Neural cell (in vitro differentiated cells): Measurements from ENCODE around the gene RHOT1. TPM values are rescaled to one million over a fixed set of nuclear protein-coding genes. Genes with fewer than 3 reads are reported as not detected.

Experiments
- H2AFZ ChIP-seq: fragments of 200-600, 300-800 bp; sonication (generic), shearing (Covaris generic); 2 replicates; pipeline ENCODE4 v1.6.0; 2014; ENCODE audit warnings: low read depth, mild to moderate bottlenecking, antibody characterized with exemption, low read length, moderate library complexity
- H3F3A ChIP-seq: fragments of 200-600 bp; shearing (Covaris generic); 2 replicates; pipeline ENCODE4 v1.6.1; 2016; ENCODE audit warnings: mild to moderate bottlenecking, moderate library complexity, mixed read lengths, antibody characterized with exemption, low read length; ENCODE audit not compliant: insufficient read depth, poor library complexity, severe bottlenecking
- H3K27ac ChIP-seq: fragments of 200-600, 300-800 bp; sonication (generic), shearing (Covaris generic); 2 replicates; pipeline ENCODE4 v1.5.1; 2014; ENCODE audit warnings: mild to moderate bottlenecking, low read length, moderate library complexity
- H3K27me3 ChIP-seq: fragments of 300-800, 200-600 bp; sonication (generic), shearing (Covaris generic); 2 replicates; pipeline ENCODE4 v1.6.0; 2014; ENCODE audit warnings: mild to moderate bottlenecking, low read depth, low read length, moderate library complexity; ENCODE audit not compliant: insufficient read depth
- H3K36me3 ChIP-seq: fragments of 300-800, 200-600 bp; sonication (generic), shearing (Covaris generic); 2 replicates; pipeline ENCODE4 v1.5.1; 2014; ENCODE audit warnings: mild to moderate bottlenecking, antibody characterized with exemption, low read length, moderate library complexity; ENCODE audit not compliant: insufficient read depth
- H3K4me2 ChIP-seq: fragments of 300-800, 200-600 bp; sonication (generic), shearing (Covaris generic); 2 replicates; pipeline ENCODE4 v1.6.0; 2014; ENCODE audit warnings: mild to moderate bottlenecking, low read length
- H3K4me3 ChIP-seq: fragments of 300-800, 200-600 bp; sonication (generic), shearing (Covaris generic); 2 replicates; pipeline ENCODE4 v1.5.1; 2014; ENCODE audit warnings: mild to moderate bottlenecking, low read length, moderate library complexity
- H3K79me2 ChIP-seq: fragments of 200-600 bp; shearing (Covaris generic); replicated peaks from 2 replicates; pipeline ENCODE4 v1.6.0; 2014; ENCODE audit warnings: mild to moderate bottlenecking, low read length, moderate library complexity; ENCODE audit not compliant: insufficient read depth
- H3K9ac ChIP-seq: fragments of 300-800, 200-600 bp; sonication (generic), shearing (Covaris generic); 2 replicates; pipeline ENCODE4 v1.6.1; 2016; ENCODE audit warnings: mild to moderate bottlenecking, low read length, mixed read lengths
- H3K9me2 ChIP-seq: fragments of 200-600 bp; shearing (Covaris generic); 2 replicates; pipeline ENCODE4 v1.6.1; 2016; ENCODE audit warnings: mild to moderate bottlenecking, low read length, mixed read lengths; ENCODE audit not compliant: insufficient read depth
- H3K9me3 ChIP-seq: fragments of 200-600, 300-800 bp; sonication (generic), shearing (Covaris generic); 2 replicates; pipeline ENCODE4 v1.6.1; 2016; ENCODE audit warnings: mild to moderate bottlenecking, mixed run types, low read length, moderate library complexity, mixed read lengths
- H4K20me1 ChIP-seq: fragments of 200-600 bp; shearing (Covaris generic); 2 replicates; pipeline ENCODE4 v1.6.1; 2016; ENCODE audit warnings: mild to moderate bottlenecking, mixed run types; ENCODE audit not compliant: insufficient read depth
- CTCF ChIP-seq: fragments of 450-650 bp; IDR thresholded peaks from 2 replicates; pipeline ENCODE4 v1.5.1; 2014; ENCODE audit warnings: antibody characterized with exemption, mild to moderate bottlenecking, moderate library complexity; ENCODE audit not compliant: poor library complexity, severe bottlenecking
- EP300 ChIP-seq: fragments of 450-650 bp; conservative IDR thresholded peaks from 2 replicates; pipeline ENCODE4 v1.6.1; 2014; ENCODE audit warnings: antibody characterized with exemption, mild to moderate bottlenecking, moderate library complexity; ENCODE audit not compliant: poor library complexity, severe bottlenecking
- EZH2 ChIP-seq: fragments of 200-600, 300-800 bp; shearing (Covaris generic), sonication (generic); IDR thresholded peaks from 2 replicates; pipeline ENCODE4 v1.6.1; 2014; ENCODE audit warnings: antibody characterized with exemption, low read length, borderline replicate concordance, mild to moderate bottlenecking; ENCODE audit not compliant: insufficient read depth, poor library complexity, severe bottlenecking
- MXI1 ChIP-seq: fragments of 450-650 bp; conservative IDR thresholded peaks from 2 replicates; pipeline ENCODE4 v1.6.1; 2014; ENCODE audit warnings: antibody characterized with exemption, mild to moderate bottlenecking; ENCODE audit not compliant: poor library complexity, severe bottlenecking
- POLR2AphosphoS5 ChIP-seq: IDR thresholded peaks from 2 replicates; pipeline ENCODE4 v1.6.1; 2012
- RAD21 ChIP-seq: fragments of 450-650 bp; conservative IDR thresholded peaks from 2 replicates; pipeline ENCODE4 v1.6.1; 2014; ENCODE audit warnings: antibody characterized with exemption, mild to moderate bottlenecking, moderate library complexity
- SMC3 ChIP-seq: fragments of 450-650 bp; conservative IDR thresholded peaks from 2 replicates; pipeline ENCODE4 v1.6.1; 2014; ENCODE audit warnings: antibody characterized with exemption, mild to moderate bottlenecking, moderate library complexity; ENCODE audit not compliant: poor library complexity
- TAF1 ChIP-seq: IDR thresholded peaks from 2 replicates; pipeline ENCODE4 v1.6.1; 2012; ENCODE audit warnings: low read depth
- polyA plus RNA-seq: library from polyadenylated mRNA; depleted of rRNA; stranded (reverse); fragments of >200 nt; gene quantifications from 2 replicates; pipeline ENCODE4 v1.2.3, GENCODE V29; 2014
- TF ChIP-seq, protein P1 (sequence below): IDR thresholded peaks from 2 replicates; pipeline ENCODE4 v1.6.1; 2012; ENCODE audit warnings: borderline replicate concordance

The RHOT1 gene
- polyA plus RNA-seq, 1 donor from 2014 or later = 99.1 TPM

GRCh38 chr17:32256012-32256700 is 113.9 kb downstream of the RHOT1 start:
- no peak overlapping the region for H3K9ac ChIP-seq

DNA sequence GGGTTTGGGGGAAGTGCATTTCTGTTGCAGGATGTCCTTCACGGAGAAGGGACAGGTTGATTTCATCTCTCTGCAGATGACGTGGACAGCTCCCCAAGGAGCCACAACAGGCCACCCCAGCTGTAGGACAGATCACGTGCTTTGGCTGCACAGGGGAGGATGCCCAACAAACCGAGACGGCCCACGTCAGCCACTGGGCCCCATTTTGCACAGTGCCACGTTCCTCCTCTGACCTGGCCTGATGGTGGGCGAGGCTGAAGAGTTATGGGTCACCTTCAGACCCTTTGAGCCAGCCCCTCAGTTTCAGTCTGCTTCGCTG is 114.4 kb downstream of the RHOT1 start:
- Histone ChIP-seq H3K4me3 (no peak overlapping the region), H3K9me3 (no peaks in the 10 kb centered on the region), H3K27ac (no peak overlapping the region), H3K79me2 (no peaks in the 10 kb centered on the region), H4K20me1 (no peaks in the 10 kb centered on the region), H3K4me2 (no peak overlapping the region), H3K36me3 (no peaks in the 10 kb centered on the region), H3K27me3 (no peaks in the 10 kb centered on the region), H3F3A (no peaks in the 10 kb centered on the region), H3K9ac (no peak overlapping the region), H3K9me2 (no peaks in the 10 kb centered on the region), H2AFZ (no peak overlapping the region)
- no peak for TF ChIP-seq POLR2AphosphoS5
- no peak for TF ChIP-seq RAD21
- TF ChIP-seq, protein P1, sequence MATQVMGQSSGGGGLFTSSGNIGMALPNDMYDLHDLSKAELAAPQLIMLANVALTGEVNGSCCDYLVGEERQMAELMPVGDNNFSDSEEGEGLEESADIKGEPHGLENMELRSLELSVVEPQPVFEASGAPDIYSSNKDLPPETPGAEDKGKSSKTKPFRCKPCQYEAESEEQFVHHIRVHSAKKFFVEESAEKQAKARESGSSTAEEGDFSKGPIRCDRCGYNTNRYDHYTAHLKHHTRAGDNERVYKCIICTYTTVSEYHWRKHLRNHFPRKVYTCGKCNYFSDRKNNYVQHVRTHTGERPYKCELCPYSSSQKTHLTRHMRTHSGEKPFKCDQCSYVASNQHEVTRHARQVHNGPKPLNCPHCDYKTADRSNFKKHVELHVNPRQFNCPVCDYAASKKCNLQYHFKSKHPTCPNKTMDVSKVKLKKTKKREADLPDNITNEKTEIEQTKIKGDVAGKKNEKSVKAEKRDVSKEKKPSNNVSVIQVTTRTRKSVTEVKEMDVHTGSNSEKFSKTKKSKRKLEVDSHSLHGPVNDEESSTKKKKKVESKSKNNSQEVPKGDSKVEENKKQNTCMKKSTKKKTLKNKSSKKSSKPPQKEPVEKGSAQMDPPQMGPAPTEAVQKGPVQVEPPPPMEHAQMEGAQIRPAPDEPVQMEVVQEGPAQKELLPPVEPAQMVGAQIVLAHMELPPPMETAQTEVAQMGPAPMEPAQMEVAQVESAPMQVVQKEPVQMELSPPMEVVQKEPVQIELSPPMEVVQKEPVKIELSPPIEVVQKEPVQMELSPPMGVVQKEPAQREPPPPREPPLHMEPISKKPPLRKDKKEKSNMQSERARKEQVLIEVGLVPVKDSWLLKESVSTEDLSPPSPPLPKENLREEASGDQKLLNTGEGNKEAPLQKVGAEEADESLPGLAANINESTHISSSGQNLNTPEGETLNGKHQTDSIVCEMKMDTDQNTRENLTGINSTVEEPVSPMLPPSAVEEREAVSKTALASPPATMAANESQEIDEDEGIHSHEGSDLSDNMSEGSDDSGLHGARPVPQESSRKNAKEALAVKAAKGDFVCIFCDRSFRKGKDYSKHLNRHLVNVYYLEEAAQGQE = no peak
- no peak for TF ChIP-seq EP300
- no peak for TF ChIP-seq SMC3
- no peak for TF ChIP-seq CTCF
- no peak for TF ChIP-seq TAF1
- TF ChIP-seq EZH2 = no peak

More at GRCh38 chr17:32256012-32256700, 113.9 kb downstream of the RHOT1 start:
- Histone ChIP-seq H3K27ac (no peak overlapping the region), H3K4me2 (no peak overlapping the region), H3K79me2 (no peaks in the 10 kb centered on the region), H3K9me3 (no peaks in the 10 kb centered on the region), H3K4me3 (no peak overlapping the region), H4K20me1 (no peaks in the 10 kb centered on the region), H3K27me3 (no peaks in the 10 kb centered on the region), H2AFZ (no peak overlapping the region), H3K36me3 (no peaks in the 10 kb centered on the region), H3K9me2 (no peaks in the 10 kb centered on the region), H3F3A (no peaks in the 10 kb centered on the region)
- no peak for TF ChIP-seq MXI1
- no peak for TF ChIP-seq TAF1
- TF ChIP-seq EZH2 = no peak
- no peak for TF ChIP-seq SMC3
- no peak for TF ChIP-seq EP300
- TF ChIP-seq CTCF = no peak
- TF ChIP-seq POLR2AphosphoS5 = no peak
- TF ChIP-seq, protein P1 = no peak
- no peak for TF ChIP-seq RAD21
